GM18873 (cell line): ENCODE measurements around the gene RAB24.
"Not testable (repeated sequence)": the region's sequence is repeated elsewhere in the genome, so short reads cannot be mapped to it uniquely, and the experiment has no call there.

Source experiments
- ATAC-seq: cut with Tn5 transposase; IDR thresholded peaks from one replicate; pipeline ENCODE4 v1.9.1; 2021; ENCODE audit warnings: mild to moderate bottlenecking, moderate library complexity, moderate number of reproducible peaks; ENCODE audit not compliant: unreplicated experiment, low FRiP score

Gene RAB24

GRCh38 chr5:177303121-177303924 is at the start of gene RAB24, which contains the start of gene PRELID1:
Gene RAB24 (minus strand): TSS chr5:177303719. CDS start chr5:177303288, 431 bp downstream.
Gene PRELID1 (plus strand): TSS chr5:177303799. CDS start chr5:177303986, 187 bp downstream.
- peak; percentile 35 for ATAC-seq

DNA sequence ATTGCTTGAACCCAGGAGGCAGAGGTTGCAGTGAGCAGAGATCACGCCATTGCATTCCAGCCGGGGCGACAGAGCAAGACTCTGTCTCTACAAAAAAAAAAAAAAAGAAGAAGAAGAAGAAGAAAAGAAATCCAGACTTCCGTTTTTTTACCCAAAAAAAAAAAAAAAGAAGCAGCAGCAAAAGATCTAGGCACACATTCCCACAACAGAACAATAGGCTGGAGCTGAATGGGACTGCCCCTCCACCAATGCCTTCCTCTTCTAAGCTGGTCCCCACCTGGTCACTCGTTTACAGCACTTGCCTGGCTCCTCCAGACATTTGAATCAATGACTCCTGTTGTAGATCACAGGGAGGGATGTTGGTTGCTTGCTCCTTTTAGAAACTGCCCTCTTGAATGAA is 49.6 kb upstream of the RAB24 start:
- no peak for ATAC-seq

- peak; percentile 79 for ATAC-seq
Observed at GRCh38 chr5:177351392-177352329, 48.1 kb upstream of the RAB24 start, which contains the start of gene LMAN2. Gene LMAN2 (minus strand): TSS chr5:177351668. CDS start chr5:177351647, 21 bp downstream.

DNA sequence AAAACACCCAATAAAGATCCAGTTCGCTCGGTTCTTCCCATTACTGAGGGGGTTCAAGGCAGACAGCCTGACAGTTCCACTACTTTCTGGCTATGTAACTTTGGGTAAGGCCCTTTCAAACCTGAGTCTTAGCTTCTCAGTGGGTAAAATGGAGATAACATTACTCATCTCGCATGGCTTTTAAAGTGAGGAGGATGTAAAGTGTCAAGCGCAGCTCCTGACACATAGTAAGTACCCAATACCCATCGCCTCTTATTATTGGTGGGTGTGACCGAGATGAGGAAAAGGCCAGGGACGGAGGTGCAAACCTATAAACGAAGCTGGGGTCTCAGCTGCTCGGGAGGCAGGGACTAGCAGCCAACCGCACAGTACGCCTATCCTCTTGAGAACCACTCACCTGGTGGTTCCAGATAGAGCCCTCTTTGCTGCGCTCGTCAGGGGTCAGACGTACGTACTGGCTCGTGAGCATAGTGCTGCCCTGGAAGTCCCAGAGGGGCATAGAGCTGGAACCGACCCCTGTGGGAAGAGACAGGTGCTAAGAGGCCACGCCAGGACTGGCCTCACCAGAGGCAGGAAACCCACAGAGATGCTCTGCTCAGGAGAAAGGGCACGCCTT is 47.4 kb upstream of the RAB24 start:
- no peak for ATAC-seq

- ATAC-seq, result no peak
Observed at GRCh38 chr5:177349762-177350161, 46.2 kb upstream of the RAB24 start.

DNA sequence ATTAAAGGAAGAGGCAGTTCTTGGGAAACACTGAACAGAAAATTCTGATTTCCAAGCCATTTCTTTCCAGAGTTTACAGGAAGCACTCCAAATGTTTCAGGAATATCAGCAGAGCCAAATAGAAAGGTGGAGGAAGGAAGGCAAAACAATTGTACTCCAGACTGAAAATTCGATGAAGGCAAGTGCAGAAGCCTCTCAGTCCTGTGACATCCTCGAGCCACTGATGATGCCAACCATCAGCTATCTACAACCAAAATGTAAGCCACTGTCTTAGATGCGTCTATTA is 45.8 kb upstream of the RAB24 start:
- ATAC-seq, result no peak

GRCh38 chr5:177347699-177348098 is 44.2 kb upstream of the RAB24 start:
- no peak for ATAC-seq

GRCh38 chr5:177346820-177347219 is 43.3 kb upstream of the RAB24 start:
- no peak for ATAC-seq

- no peak for ATAC-seq
Observed at GRCh38 chr5:177344891-177345290, 41.4 kb upstream of the RAB24 start.

GRCh38 chr5:177343777-177344176 is 40.3 kb upstream of the RAB24 start:
- no peak for ATAC-seq

DNA sequence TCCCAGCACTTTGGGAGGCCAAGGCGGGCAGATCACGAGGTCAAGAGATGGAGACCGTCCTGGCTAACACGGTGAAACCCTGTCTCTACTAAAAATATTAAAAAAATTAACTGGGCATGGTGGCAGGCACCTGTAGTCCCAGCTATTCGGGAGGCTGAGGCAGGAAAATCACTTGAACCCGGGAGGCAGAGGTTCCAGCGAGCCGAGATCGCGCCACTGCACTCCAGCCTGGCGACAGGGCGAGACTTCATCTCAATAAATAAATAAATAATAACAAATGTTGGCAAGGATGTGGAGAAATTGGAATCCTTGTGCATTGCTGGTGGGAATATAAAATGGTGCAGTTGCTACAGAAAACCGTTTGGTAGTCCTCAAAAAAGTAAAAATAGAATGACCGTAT is 39.5 kb upstream of the RAB24 start:
- ATAC-seq, result not testable (repeated sequence)

GRCh38 chr5:177339107-177339638 is 35.7 kb upstream of the RAB24 start:
- no peak for ATAC-seq

- ATAC-seq, result no peak
Observed at GRCh38 chr5:177338251-177339106, 35.0 kb upstream of the RAB24 start.

DNA sequence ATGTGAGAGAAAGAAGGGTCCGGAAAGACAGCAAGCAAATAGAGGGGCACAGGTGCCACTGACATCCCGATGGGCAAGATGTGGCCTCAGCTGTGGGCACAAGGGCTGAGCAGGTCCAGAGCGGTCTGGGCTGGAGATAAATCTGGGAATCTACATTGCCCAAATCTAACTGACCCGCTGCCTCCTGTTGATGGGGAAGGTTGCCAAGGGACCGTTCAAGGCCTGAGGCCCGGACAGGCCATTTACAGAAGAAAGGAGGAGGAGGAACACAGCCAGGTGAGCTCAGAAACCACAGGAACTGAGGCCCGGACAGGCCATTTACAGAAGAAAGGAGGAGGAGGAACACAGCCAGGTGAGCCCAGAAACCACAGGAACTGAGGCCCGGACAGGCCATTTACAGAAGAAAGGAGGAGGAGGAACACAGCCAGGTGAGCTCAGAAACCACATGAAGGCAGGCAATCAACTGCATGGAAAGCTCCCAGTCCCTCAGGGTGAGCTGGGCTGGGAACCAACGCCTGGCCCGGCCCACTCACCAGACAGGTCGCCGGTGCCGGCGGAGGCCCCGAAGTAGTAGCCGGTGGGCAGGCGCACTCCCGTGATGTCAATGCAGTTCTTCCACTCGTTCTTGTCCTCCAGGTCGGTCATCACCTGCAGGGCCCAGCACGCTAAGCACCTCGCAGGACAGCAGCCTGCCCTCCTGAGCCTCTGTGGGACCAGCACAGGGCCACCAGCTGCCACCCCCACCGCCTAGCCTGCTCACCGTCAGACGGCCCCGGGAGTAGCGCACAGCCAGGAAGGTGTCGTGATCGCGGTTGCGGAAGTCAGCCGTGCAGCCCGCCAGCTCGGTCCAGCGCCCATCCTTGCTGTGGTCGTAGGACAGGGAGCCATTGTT is 33.3 kb upstream of the RAB24 start:
- ATAC-seq, result no peak

DNA sequence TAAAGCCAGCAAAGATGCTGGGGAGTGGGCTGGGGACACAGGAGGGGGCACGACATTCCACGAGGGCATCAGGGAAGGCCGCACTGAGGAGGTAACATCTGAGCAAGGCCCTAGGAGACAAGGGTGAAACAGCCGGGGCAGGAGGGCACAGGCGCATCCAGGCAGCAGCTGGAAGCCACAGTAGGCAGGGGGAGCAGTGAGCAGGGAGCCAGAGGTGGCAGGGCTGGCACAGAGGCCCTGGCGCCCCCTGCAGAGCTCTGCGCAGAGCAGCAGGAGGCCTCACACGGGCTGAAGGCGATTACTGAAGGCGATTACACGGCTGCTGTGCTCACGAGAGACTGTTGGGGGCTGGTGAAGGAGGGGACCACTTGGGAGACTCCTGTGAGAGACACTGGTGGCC is 32.6 kb upstream of the RAB24 start:
- ATAC-seq, result no peak

- no peak for ATAC-seq
Observed at GRCh38 chr5:177335701-177336065, 32.2 kb upstream of the RAB24 start.

- ATAC-seq, result no peak
Observed at GRCh38 chr5:177334781-177335700, 31.5 kb upstream of the RAB24 start.

GRCh38 chr5:177334155-177334551 is 30.6 kb upstream of the RAB24 start:
- ATAC-seq, result no peak
